Measurements from ENCODE around the gene USP32.
"Not testable (repeated sequence)": the region's sequence is repeated elsewhere in the genome, so short reads cannot be mapped to it uniquely, and the experiment has no call there.

The USP32 gene

GRCh38 chr17:60292697-60293096 is 99.2 kb downstream of the USP32 start:
- no peak for DNase-seq

- DNase-seq, result no peak
Observed at GRCh38 chr17:60284709-60285108, 107.2 kb downstream of the USP32 start.

- no peak for DNase-seq
Observed at GRCh38 chr17:60283816-60284215, 108.1 kb downstream of the USP32 start.

GRCh38 chr17:60280673-60281072 is 111.3 kb downstream of the USP32 start:
- no peak for DNase-seq

GRCh38 chr17:60278237-60278636 is 113.7 kb downstream of the USP32 start:
- DNase-seq, result no peak

- no peak for DNase-seq
Observed at GRCh38 chr17:60277258-60277657, 114.7 kb downstream of the USP32 start.

GRCh38 chr17:60269417-60269816 is 122.5 kb downstream of the USP32 start:
- no peak for DNase-seq

GRCh38 chr17:60260540-60260939 is 131.4 kb downstream of the USP32 start:
- no peak for DNase-seq

GRCh38 chr17:60258313-60258712 is 133.6 kb downstream of the USP32 start:
- no peak for DNase-seq

- no peak for DNase-seq
Observed at GRCh38 chr17:60256174-60256573, 135.8 kb downstream of the USP32 start.

- DNase-seq, result no peak
Observed at GRCh38 chr17:60253048-60253447, 138.9 kb downstream of the USP32 start.

GRCh38 chr17:60252459-60252858 is 139.5 kb downstream of the USP32 start:
- DNase-seq, result no peak

GRCh38 chr17:60249290-60249826 is 142.6 kb downstream of the USP32 start:
- no peak for DNase-seq

GRCh38 chr17:60248618-60249289 is 143.2 kb downstream of the USP32 start:
- DNase-seq, result no peak

- DNase-seq, result no peak
Observed at GRCh38 chr17:60247836-60248461, 144.0 kb downstream of the USP32 start.

GRCh38 chr17:60244656-60245055 is 147.3 kb downstream of the USP32 start:
- no peak for DNase-seq

- DNase-seq, result no peak
Observed at GRCh38 chr17:60240290-60240689, 151.6 kb downstream of the USP32 start.

GRCh38 chr17:60231691-60232090 is 160.2 kb downstream of the USP32 start:
- DNase-seq, result no peak

- DNase-seq, result no peak
Observed at GRCh38 chr17:60231234-60231633, 160.7 kb downstream of the USP32 start.

- no peak for DNase-seq
Observed at GRCh38 chr17:60230358-60230757, 161.6 kb downstream of the USP32 start.

- DNase-seq, result peak; percentile 5
Observed at GRCh38 chr17:60229188-60229802, 162.6 kb downstream of the USP32 start.

GRCh38 chr17:60227276-60227675 is 164.7 kb downstream of the USP32 start:
- DNase-seq, result not testable (repeated sequence)

GRCh38 chr17:60224064-60224463 is 167.9 kb downstream of the USP32 start:
- DNase-seq, result no peak

- DNase-seq, result no peak
Observed at GRCh38 chr17:60223456-60223855, 168.5 kb downstream of the USP32 start.
